ENCODE results near the gene NCKAP5. TPM values are rescaled to one million over a fixed set of nuclear protein-coding genes. Genes with fewer than 3 reads are reported as not detected.
A peak's percentile ranks its signal among the peaks of the same experiment; 100 is the strongest.

Gene NCKAP5
- total RNA-seq, 1 donor from 2014 or later, result 0.87 TPM

GRCh38 chr2:132656266-132656975 lies 911.8 kb downstream of the NCKAP5 start:
- peaks cover 12% of the 10 kb centered on the region for H3K4me1 Mint-ChIP-seq (ENCODE audit: low read depth)
- H3K36me3 Mint-ChIP-seq (ENCODE audit: low read depth), result no peaks in the 10 kb centered on the region
- peaks cover 7% of the 10 kb centered on the region for H3K27me3 Mint-ChIP-seq (ENCODE audit: low read depth)
- no peak overlapping the region for H3K4me3 Mint-ChIP-seq (ENCODE audit: unreplicated experiment)
- H3K9me3 Mint-ChIP-seq (ENCODE audit: low read depth), result no peaks in the 10 kb centered on the region
- peak overlapping the region; percentile 28 for H3K27ac Mint-ChIP-seq (ENCODE audit: unreplicated experiment)
- DNase-seq (ENCODE audit: low spot score), result no peak
- no peak for TF ChIP-seq CTCF (IDR thresholded peaks at IDR 0.05)

GRCh38 chr2:132654968-132655367 lies 913.3 kb downstream of the NCKAP5 start:
- no peak for DNase-seq (ENCODE audit: low spot score)
- peaks cover 12% of the 10 kb centered on the region for H3K4me1 Mint-ChIP-seq (ENCODE audit: low read depth)
- H3K36me3 Mint-ChIP-seq (ENCODE audit: low read depth), result no peaks in the 10 kb centered on the region
- H3K4me3 Mint-ChIP-seq (ENCODE audit: unreplicated experiment), result no peak overlapping the region
- no peak overlapping the region for H3K27ac Mint-ChIP-seq (ENCODE audit: unreplicated experiment)
- no peaks in the 10 kb centered on the region for H3K9me3 Mint-ChIP-seq (ENCODE audit: low read depth)
- H3K27me3 Mint-ChIP-seq (ENCODE audit: low read depth), result peaks cover 2% of the 10 kb centered on the region
- TF ChIP-seq CTCF (IDR thresholded peaks at IDR 0.05), result no peak

- H3K9me3 Mint-ChIP-seq (ENCODE audit: low read depth), result no peaks in the 10 kb centered on the region
- TF ChIP-seq CTCF (IDR thresholded peaks at IDR 0.05), result no peak
- H3K27me3 Mint-ChIP-seq (ENCODE audit: low read depth), result peaks cover 2% of the 10 kb centered on the region
- DNase-seq (ENCODE audit: low spot score), result no peak
- peaks cover 12% of the 10 kb centered on the region for H3K4me1 Mint-ChIP-seq (ENCODE audit: low read depth)
- no peak overlapping the region for H3K4me3 Mint-ChIP-seq (ENCODE audit: unreplicated experiment)
- no peaks in the 10 kb centered on the region for H3K36me3 Mint-ChIP-seq (ENCODE audit: low read depth)
- H3K27ac Mint-ChIP-seq (ENCODE audit: unreplicated experiment), result no peak overlapping the region
Observed at GRCh38 chr2:132654335-132654734, 913.9 kb downstream of the NCKAP5 start.

GRCh38 chr2:132652474-132652873 lies 915.8 kb downstream of the NCKAP5 start:
- no peaks in the 10 kb centered on the region for H3K36me3 Mint-ChIP-seq (ENCODE audit: low read depth)
- DNase-seq (ENCODE audit: low spot score), result no peak
- H3K4me3 Mint-ChIP-seq (ENCODE audit: unreplicated experiment), result no peak overlapping the region
- H3K4me1 Mint-ChIP-seq (ENCODE audit: low read depth), result peaks cover 12% of the 10 kb centered on the region
- no peaks in the 10 kb centered on the region for H3K9me3 Mint-ChIP-seq (ENCODE audit: low read depth)
- no peak for TF ChIP-seq CTCF (IDR thresholded peaks at IDR 0.05)
- peaks cover 3% of the 10 kb centered on the region for H3K27me3 Mint-ChIP-seq (ENCODE audit: low read depth)
- H3K27ac Mint-ChIP-seq (ENCODE audit: unreplicated experiment), result no peak overlapping the region

- peak; percentile 94 for TF ChIP-seq CTCF (IDR thresholded peaks at IDR 0.05)
- Mint-ChIP-seq H3K27me3 (ENCODE audit: low read depth) (peaks cover 3% of the 10 kb centered on the region), H3K36me3 (ENCODE audit: low read depth) (no peaks in the 10 kb centered on the region), H3K4me1 (ENCODE audit: low read depth) (peaks cover 8% of the 10 kb centered on the region), H3K27ac (ENCODE audit: unreplicated experiment) (no peak overlapping the region), H3K9me3 (ENCODE audit: low read depth) (no peaks in the 10 kb centered on the region), H3K4me3 (ENCODE audit: unreplicated experiment) (no peak overlapping the region)
- no peak for DNase-seq (ENCODE audit: low spot score)
Observed at GRCh38 chr2:132651115-132652045, 916.9 kb downstream of the NCKAP5 start.

Measured in chondrocyte (in vitro differentiated cells).